Astrocyte (in vitro differentiated cells and primary cell): ENCODE data around the gene ADGRF3.

ENCODE experiments used
- CTCF ChIP-seq: IDR thresholded peaks from 2 replicates; pipeline ENCODE4 v1.5.1; 2011; ENCODE audit warnings: low read depth, mild to moderate bottlenecking, inconsistent platforms, low read length, moderate library complexity; ENCODE audit not compliant: insufficient read depth
- EZH2 ChIP-seq: IDR thresholded peaks from 2 replicates; pipeline ENCODE4 v1.6.1; 2012; ENCODE audit warnings: mild to moderate bottlenecking, low read length, inconsistent platforms; ENCODE audit not compliant: insufficient read depth

GRCh38 chr2:26351375-26352090 is 4.9 kb upstream of the ADGRF3 start:
- TF ChIP-seq CTCF (no peak), EZH2 (no peak)
